GM12872 (cell line): ENCODE data around the gene GJD4.

Source experiments
- CTCF ChIP-seq: IDR thresholded peaks from 3 replicates; pipeline ENCODE4 v1.5.1; 2011; ENCODE audit warnings: low read depth, mild to moderate bottlenecking, low read length, moderate library complexity; ENCODE audit not compliant: insufficient read depth

GJD4 gene, protein sequence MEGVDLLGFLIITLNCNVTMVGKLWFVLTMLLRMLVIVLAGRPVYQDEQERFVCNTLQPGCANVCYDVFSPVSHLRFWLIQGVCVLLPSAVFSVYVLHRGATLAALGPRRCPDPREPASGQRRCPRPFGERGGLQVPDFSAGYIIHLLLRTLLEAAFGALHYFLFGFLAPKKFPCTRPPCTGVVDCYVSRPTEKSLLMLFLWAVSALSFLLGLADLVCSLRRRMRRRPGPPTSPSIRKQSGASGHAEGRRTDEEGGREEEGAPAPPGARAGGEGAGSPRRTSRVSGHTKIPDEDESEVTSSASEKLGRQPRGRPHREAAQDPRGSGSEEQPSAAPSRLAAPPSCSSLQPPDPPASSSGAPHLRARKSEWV

GRCh38 chr10:35605191-35605590, at the start of gene GJD4:
TSS of gene GJD4 (plus strand) at chr10:35605341. CDS start at chr10:35605568, 227 bp downstream.
- no peak for TF ChIP-seq CTCF

DNA sequence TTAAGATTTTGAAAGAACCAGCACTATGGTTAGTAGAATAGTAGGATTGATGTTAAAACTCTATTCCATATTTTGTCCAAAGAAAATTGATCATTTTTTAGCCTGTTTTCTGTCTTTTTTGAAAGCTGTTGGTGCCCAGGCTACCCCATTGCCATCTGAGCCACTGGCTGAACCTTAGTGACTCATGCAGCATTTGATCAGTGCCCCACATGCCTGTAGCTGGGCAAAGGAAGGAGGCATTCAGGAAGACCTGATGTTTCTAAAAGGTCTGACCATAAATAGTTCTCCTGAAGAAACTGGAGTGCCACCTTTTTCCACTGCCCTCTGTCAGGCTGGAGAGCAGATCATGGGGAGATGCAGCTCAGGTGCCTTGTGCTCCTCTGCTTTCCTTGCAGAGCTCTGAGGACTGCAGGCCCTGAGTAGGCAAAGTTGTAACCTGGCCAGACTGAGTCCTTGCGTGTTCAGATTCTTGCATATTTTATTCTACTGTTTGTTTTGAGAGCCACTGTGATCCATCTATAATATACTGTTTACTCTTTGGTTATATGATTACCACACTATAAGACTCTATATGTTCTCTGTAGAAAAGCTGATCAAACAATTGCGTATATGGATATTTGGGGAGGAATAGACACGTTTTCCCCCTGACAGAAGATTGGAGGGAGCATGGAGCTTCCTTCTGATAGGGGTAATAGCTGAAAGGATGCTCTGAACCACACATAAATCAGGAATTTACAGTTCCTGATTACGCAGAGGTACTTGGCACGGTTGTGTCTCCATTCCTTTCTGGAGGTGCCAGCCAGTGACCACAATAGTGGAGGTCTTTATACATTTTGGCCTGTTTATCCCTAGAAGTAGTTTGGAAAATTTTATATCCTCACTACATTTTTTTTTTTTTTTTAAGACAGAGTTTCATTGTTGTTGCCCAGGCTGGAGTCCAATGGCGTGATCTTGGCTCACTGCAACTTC, 48.9 kb upstream of the GJD4 start:
- TF ChIP-seq CTCF = no peak

- TF ChIP-seq CTCF = no peak
Observed at GRCh38 chr10:35558276-35558675, 46.9 kb upstream of the GJD4 start.

- TF ChIP-seq CTCF = no peak
Observed at GRCh38 chr10:35559416-35559815, 45.7 kb upstream of the GJD4 start.

DNA sequence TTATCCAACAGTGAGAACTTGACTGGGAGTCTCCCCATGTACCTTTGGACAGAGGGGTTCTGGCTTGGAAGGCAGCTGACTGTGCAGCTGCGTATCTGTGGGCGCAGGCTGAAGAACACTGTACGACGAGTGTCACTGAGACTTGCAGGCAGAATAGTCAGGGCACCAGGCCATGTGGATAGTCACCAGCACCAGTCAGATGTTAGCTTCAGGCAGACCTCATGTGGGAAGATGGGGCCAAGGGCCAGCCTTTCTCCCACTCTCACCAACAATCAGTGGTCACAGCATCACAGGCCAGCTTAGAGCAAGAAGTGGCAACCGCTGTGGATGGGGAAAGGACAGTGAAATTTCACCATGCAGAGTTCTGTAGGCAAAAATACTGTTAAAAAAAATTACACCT, 43.4 kb upstream of the GJD4 start:
- TF ChIP-seq CTCF = no peak

DNA sequence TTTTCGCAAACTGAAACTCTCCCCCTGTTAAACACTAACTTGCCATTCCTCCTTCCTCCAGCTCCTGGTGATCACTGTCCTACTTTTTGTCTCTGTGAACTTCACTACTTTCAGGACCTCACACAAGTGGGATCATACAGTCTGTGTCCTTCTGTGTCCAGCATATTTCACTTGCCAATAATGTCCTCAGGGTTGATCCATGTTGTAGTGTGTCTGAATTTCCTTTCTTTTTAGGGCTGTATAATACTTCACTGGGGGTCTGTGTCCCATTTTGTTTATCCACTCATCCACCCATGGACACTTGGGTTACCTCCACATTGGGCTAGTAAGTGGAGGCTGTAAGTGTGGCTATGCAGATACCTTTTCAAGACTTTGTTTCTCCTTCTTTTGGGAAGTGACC, 42.7 kb upstream of the GJD4 start:
- no peak for TF ChIP-seq CTCF

- peak; percentile 100 for TF ChIP-seq CTCF
Observed at GRCh38 chr10:35563261-35563891, 41.8 kb upstream of the GJD4 start.
